Heart left ventricle (tissue), 16 donors: ENCODE results near the gene PRX. TPM values are rescaled to one million over a fixed set of nuclear protein-coding genes. Genes with fewer than 3 reads are reported as not detected.

ENCODE experiments used
- ATAC-seq, 4 donors: fragments of 200-7000 bp; cut with Tn5 transposase; one replicate each; pipeline ENCODE4 v1.9.1; 2020 to 2022; ENCODE audit warnings: moderate library complexity in 4 of 4, mild to moderate bottlenecking in 3 of 4, moderate number of reproducible peaks in 1 of 4
- DNase-seq, 5 donors: peaks; one replicate each; pipeline ENCODE4 v3.0.0-alpha.2; 2020
- H3K27ac ChIP-seq, 12 donors: fragments of 200-600 bp; sonication (generic) in 4 of 12; one replicate each; pipeline versions ENCODE4 v1.5.0 to v1.8.0; 2016 to 2022; ENCODE audit warnings: mild to moderate bottlenecking in 2 of 12
- H3K27me3 ChIP-seq, 9 donors: fragments of 200-600 bp; sonication (generic) in 2 of 9; one replicate each; pipeline versions ENCODE4 v1.5.1 to v1.8.0; 2016 to 2022; ENCODE audit warnings: mild to moderate bottlenecking in 3 of 9
- H3K36me3 ChIP-seq, 9 donors: fragments of 200-600 bp; sonication (generic) in 2 of 9; one replicate each; pipeline versions ENCODE4 v1.5.0 to v1.8.0; 2018 to 2022; ENCODE audit warnings: mild to moderate bottlenecking in 2 of 9
- H3K4me1 ChIP-seq, 12 donors: fragments of 200-600 bp; sonication (generic) in 4 of 12; one replicate each; pipeline versions ENCODE4 v1.5.0 to v1.8.0; 2016 to 2022; ENCODE audit warnings: mild to moderate bottlenecking in 3 of 12
- H3K4me3 ChIP-seq, 12 donors: fragments of 200-600 bp; sonication (generic) in 4 of 12; one replicate each; pipeline versions ENCODE4 v1.5.0 to v1.8.0; 2017 to 2022; ENCODE audit warnings: mild to moderate bottlenecking in 9 of 12, moderate library complexity in 4 of 12
- H3K9me3 ChIP-seq, 12 donors: fragments of 200-600 bp; sonication (generic) in 4 of 12; one replicate each; pipeline versions ENCODE4 v1.5.0 to v1.8.0; 2016 to 2022; ENCODE audit warnings: mild to moderate bottlenecking in 1 of 12
- POLR2A ChIP-seq, 2 donors: fragments of 450-650 bp; IDR thresholded peaks; one replicate each; pipeline ENCODE4 v1.6.1; 2017; ENCODE audit warnings: antibody characterized with exemption in 2 of 2, mild to moderate bottlenecking in 2 of 2, moderate library complexity in 2 of 2
- WGBS, 4 donors: extraction: QIAGEN DNeasy Blood & Tissue Kit in 2 of 4; methylation state at CpG; one replicate each; pipeline versions ENCODE4 v1.1.5 to v1.1.7; 2013 to 2018; 5-methylcytosine and 5-hydroxymethylcytosine counted together
- intact Hi-C, 10 donors: fragments of 100-400 bp; cut with DNase I; formaldehyde crosslinking; loops; one replicate each; pipeline versions ENCODE4 v1.11.1 to v1.14.2; 2022
- long read RNA-seq, 3 donors: library from polyadenylated mRNA; unstranded; transcript quantifications; one replicate each; pipeline ENCODE4 v2.0.0, GENCODE V29; 2020 to 2021
- polyA plus RNA-seq, 2 donors: library from polyadenylated mRNA; stranded (reverse); fragments of 200-250 nt; gene quantifications; one replicate each; pipeline ENCODE4 v1.2.3, GENCODE V29; 2013
- total RNA-seq, 9 donors: library from RNA; depleted of rRNA in 2 of 9; stranded (reverse); fragments of >200 nt in 2 of 9; fragmentation: NEBNext Ultra II Directional in 3 of 9; extraction: Animal tissue kit (Norgen Biotek cat#: 25700) in 3 of 9; gene quantifications; one replicate each; pipeline versions ENCODE4 v1.1.0 to v1.2.4, GENCODE V29; 2016 to 2023
- TF ChIP-seq, protein P1 (sequence below), 12 donors: fragments of 200-600 bp; sonication (generic) in 4 of 12; IDR thresholded peaks; one replicate each; pipeline versions ENCODE4 v1.5.0 to v1.8.0; 2018 to 2022; ENCODE audit warnings: antibody characterized with exemption in 12 of 12, mild to moderate bottlenecking in 5 of 12
- donor health status: ischemic (EF 13 %, LVEDD 7.1; RV severe dilation, severe dysfunction).
- donor health status: healthy with polysubstance abuse.
- donor health status: DM: no; HTN: yes; CAD: no.
- donor health status: DM: no; HTN: no; CAD: no.
- donor health status: ischemic (EF 25% LVEDD 6.9; RV normal size, moderate dysfunction).
- donor health status: ischemic (EF 25% LVEDD 5.7; RV mildly dilated, moderate dysfunction).
- donor health status: healthy.
- donor health status: DM: yes; HTN: yes; CAD: no.
- donor health status: ischemic (EF 35%, LVEDD 5.7; RV mildly dilated, moderate dysfunction).
- donor health status: nonischemic (EF 11% LVEDD 7.7; RV severe dilation, severe dysfunction).
- donor health status: DM: yes; HTN: yes; CAD: no.
- donor health status: PGD.
- donor health status: ischemic (EF 29% LVEDD 5.4; RV normal size, mild dysfunction).
- donor health status: nonischemic (EF 23%, LVEDD 6.1; RV moderate dilation, normal function).

The PRX gene, protein sequence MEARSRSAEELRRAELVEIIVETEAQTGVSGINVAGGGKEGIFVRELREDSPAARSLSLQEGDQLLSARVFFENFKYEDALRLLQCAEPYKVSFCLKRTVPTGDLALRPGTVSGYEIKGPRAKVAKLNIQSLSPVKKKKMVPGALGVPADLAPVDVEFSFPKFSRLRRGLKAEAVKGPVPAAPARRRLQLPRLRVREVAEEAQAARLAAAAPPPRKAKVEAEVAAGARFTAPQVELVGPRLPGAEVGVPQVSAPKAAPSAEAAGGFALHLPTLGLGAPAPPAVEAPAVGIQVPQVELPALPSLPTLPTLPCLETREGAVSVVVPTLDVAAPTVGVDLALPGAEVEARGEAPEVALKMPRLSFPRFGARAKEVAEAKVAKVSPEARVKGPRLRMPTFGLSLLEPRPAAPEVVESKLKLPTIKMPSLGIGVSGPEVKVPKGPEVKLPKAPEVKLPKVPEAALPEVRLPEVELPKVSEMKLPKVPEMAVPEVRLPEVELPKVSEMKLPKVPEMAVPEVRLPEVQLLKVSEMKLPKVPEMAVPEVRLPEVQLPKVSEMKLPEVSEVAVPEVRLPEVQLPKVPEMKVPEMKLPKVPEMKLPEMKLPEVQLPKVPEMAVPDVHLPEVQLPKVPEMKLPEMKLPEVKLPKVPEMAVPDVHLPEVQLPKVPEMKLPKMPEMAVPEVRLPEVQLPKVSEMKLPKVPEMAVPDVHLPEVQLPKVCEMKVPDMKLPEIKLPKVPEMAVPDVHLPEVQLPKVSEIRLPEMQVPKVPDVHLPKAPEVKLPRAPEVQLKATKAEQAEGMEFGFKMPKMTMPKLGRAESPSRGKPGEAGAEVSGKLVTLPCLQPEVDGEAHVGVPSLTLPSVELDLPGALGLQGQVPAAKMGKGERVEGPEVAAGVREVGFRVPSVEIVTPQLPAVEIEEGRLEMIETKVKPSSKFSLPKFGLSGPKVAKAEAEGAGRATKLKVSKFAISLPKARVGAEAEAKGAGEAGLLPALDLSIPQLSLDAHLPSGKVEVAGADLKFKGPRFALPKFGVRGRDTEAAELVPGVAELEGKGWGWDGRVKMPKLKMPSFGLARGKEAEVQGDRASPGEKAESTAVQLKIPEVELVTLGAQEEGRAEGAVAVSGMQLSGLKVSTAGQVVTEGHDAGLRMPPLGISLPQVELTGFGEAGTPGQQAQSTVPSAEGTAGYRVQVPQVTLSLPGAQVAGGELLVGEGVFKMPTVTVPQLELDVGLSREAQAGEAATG (N-terminal part only)
- total RNA-seq (1 to 10 TPM; 2.5 to 4.6 (median 3.1) TPM), polyA plus RNA-seq (1 to 10 TPM; 2.9 to 4.3 TPM)
- long read RNA-seq, donor 1, partial matches to known transcripts, result 0 of 1 reads
- long read RNA-seq, donor 1, other reads (novel, unspliced or antisense), result 1 of 1 reads
- long read RNA-seq, donor 2, partial matches to known transcripts, result 0 of 1 reads
- long read RNA-seq, donor 2, other reads (novel, unspliced or antisense), result 1 of 1 reads
- long read RNA-seq, donor 3, partial matches to known transcripts, result 0 of 4 reads
- long read RNA-seq, donor 3, other reads (novel, unspliced or antisense), result 4 of 4 reads

DNA sequence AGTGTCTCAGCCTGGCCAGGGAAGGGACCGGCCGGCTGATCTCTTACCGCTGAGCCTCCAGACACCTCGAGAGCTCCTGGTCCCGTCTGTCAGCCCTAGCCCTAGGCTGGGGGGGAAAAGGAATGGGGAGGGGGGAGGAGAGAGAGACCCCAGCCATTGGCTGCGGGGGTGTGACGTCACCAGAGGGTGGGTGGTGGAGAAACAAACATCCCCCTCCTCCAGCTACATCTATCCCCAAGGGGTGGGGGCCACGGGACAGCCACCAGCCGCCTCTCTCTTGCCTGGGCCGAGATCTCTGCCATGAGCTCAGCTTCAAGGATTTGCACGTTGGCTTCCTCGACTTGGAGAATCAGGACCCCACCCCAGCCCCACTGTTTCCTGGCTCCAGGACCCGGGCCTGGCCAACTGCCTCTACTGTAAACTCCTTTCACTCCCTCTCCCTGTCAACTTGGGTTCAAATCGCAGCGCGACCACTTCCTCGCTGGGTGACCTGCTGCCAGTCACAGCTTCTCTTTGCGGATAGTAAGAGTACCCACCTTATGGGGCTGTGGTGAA is at the start of gene PRX:
Gene PRX, minus strand, starts transcription at position 88 of the 555 bp plus-strand sequence. CDS start 5,446 bp downstream, outside the sequence.
- WGBS, 4 donors, result 49 to 51% (median 50%) methylated on average over 12 to 18 of the region's 18 CpGs
- H3K36me3 ChIP-seq, result no peaks in the 10 kb centered on the region
- H3K27ac ChIP-seq, result peak within 1 kb of the TSS in 8 of 12 donors; percentile 79 to 97 (median 92)
- ATAC-seq (no peak), DNase-seq (peak in 1 of 5 donors; percentile 18)
- no peaks in the 10 kb centered on the region for H3K27me3 ChIP-seq
- TF ChIP-seq, protein P1, sequence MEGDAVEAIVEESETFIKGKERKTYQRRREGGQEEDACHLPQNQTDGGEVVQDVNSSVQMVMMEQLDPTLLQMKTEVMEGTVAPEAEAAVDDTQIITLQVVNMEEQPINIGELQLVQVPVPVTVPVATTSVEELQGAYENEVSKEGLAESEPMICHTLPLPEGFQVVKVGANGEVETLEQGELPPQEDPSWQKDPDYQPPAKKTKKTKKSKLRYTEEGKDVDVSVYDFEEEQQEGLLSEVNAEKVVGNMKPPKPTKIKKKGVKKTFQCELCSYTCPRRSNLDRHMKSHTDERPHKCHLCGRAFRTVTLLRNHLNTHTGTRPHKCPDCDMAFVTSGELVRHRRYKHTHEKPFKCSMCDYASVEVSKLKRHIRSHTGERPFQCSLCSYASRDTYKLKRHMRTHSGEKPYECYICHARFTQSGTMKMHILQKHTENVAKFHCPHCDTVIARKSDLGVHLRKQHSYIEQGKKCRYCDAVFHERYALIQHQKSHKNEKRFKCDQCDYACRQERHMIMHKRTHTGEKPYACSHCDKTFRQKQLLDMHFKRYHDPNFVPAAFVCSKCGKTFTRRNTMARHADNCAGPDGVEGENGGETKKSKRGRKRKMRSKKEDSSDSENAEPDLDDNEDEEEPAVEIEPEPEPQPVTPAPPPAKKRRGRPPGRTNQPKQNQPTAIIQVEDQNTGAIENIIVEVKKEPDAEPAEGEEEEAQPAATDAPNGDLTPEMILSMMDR (IDR thresholded peaks at IDR 0.05), result no peak
- TF ChIP-seq POLR2A (IDR thresholded peaks at IDR 0.05), result no peak
- intact Hi-C loops, result no loop called here
- H3K4me1 ChIP-seq, result peaks cover 9 to 68% (median 32%) of the 10 kb centered on the region in 12 donors
- peak within 1 kb of the TSS in 1 of 12 donors; percentile 4 for H3K4me3 ChIP-seq
- no peaks in the 10 kb centered on the region for H3K9me3 ChIP-seq

DNA sequence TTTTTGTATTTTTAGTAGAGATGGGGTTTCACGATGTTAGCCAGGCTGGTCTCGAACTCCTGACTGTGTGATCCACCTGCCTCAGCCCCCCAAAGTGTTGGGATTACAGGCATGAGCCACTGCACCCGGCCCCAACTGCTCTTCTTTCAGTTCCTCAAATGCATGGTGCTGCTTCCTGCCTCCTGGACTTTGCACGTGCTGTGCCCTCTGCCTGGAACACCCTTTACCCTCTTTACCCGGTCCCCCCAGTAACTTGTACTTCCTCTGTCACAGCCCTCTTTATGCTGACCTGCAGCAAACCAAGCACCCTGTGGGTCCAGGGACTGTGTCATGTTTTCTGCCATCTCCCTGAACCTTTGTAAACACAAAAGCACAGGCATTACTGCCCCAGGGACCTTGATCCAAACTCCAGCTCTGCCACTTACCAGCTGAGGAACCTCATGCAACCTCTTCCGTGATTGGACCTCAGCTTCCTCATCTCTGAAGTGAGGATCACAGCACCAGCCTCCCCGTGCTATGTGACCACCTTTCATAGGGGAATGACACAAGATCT is 48.6 kb upstream of the PRX start:
- peaks cover 0 to 4% (median 0%) of the 10 kb centered on the region in 9 donors for H3K27me3 ChIP-seq
- H3K4me3 ChIP-seq, result no peak overlapping the region
- ATAC-seq (no peak), DNase-seq (peak in 1 of 5 donors; percentile 66)
- peaks cover 0 to 19% (median 11%) of the 10 kb centered on the region in 9 donors for H3K36me3 ChIP-seq
- peaks cover 0 to 48% (median 17%) of the 10 kb centered on the region in 12 donors for H3K4me1 ChIP-seq
- TF ChIP-seq, protein P1 (IDR thresholded peaks at IDR 0.05), result no peak
- TF ChIP-seq POLR2A (IDR thresholded peaks at IDR 0.05), result no peak
- intact Hi-C loops, result loop anchor here in 4 of 10 donors (10.0 kb wide), 3 partner anchors 63 to 143 kb away; partner anchors contain the start of gene LTBP4 (in 1 of the 4)
- H3K27ac ChIP-seq, result peak overlapping the region in 1 of 12 donors; percentile 71
- WGBS, 4 donors, result 74 to 83% (median 80%) methylated on average over 7 of the region's 7 CpGs
- no peaks in the 10 kb centered on the region for H3K9me3 ChIP-seq

DNA sequence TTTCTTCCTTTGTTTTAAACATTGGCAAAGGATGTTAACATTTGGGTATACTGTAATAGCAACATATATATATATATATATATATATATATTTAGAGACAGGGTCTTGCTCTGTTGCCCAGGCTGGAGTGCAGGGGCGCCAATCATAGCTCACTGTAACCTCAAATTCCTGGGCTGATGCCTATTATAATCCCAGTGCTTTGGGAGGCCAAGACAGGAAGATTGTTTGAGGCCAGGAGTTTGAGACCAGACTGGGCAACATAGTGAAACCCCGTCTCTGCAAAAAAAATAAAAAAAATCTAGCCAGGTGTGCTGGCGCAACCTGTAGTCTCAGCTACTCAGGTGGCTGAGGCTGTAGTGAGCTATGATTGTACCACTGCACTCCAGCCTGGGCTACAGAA is 47.0 kb upstream of the PRX start:
- 89 to 96% (median 91%) methylated on average over 3 of the region's 3 CpGs for WGBS, 4 donors
- Histone ChIP-seq H3K4me3 (no peak overlapping the region), H3K9me3 (no peaks in the 10 kb centered on the region), H3K27ac (no peak overlapping the region), H3K4me1 (peaks cover 0 to 39% (median 9%) of the 10 kb centered on the region in 12 donors), H3K36me3 (peaks cover 0 to 33% (median 22%) of the 10 kb centered on the region in 9 donors), H3K27me3 (no peaks in the 10 kb centered on the region)
- TF ChIP-seq POLR2A (IDR thresholded peaks at IDR 0.05), result no peak
- TF ChIP-seq, protein P1 (IDR thresholded peaks at IDR 0.05), result no peak
- ATAC-seq, result no peak
- intact Hi-C loops, result loop anchor here in 4 of 10 donors (10.0 kb wide), 3 partner anchors 65 to 145 kb away; partner anchors contain the start of gene LTBP4 (in 1 of the 4)
- DNase-seq, result no peak
